ENCODE results near the gene ITGB1. TPM values are rescaled to one million over a fixed set of nuclear protein-coding genes. Genes with fewer than 3 reads are reported as not detected.
"Not testable (repeated sequence)": the region's sequence is repeated elsewhere in the genome, so short reads cannot be mapped to it uniquely, and the experiment has no call there.

The ITGB1 gene
- total RNA-seq, 2 experiments from 2014 or later: 45.1 to 45.4 TPM

DNA sequence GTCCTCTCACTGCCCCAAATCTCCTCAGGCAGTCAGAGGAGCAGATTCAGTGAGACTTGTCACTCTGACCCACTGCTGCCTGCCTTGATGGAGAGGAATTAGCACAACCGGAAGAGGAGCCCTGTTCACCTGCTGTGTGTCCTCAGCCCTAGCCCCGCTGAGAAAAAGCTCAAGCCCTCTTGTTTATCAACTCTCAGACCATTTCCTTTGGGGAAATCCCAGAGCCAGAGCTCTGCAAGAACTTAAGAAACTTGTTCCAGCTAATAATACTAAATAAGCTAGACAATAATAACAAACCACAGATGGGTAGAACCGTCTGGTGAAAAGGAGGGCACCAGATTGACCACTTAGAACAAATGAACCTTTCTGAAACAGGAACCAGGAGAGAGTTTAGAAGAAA is 37.7 kb upstream of the ITGB1 start:
- POLR2A ChIA-PET: no interaction called here

GRCh38 chr10:32995066-32995622 is 37.1 kb upstream of the ITGB1 start:
- POLR2A ChIA-PET: no interaction called here
- Mint-ChIP-seq H3K4me1 (ENCODE audit: low read depth) (peaks cover 3% of the 10 kb centered on the region), H3K9me3 (peaks cover 4% of the 10 kb centered on the region), H3K36me3 (ENCODE audit: low read depth) (no peaks in the 10 kb centered on the region), H3K27me3 (no peaks in the 10 kb centered on the region), H3K27ac (no peak overlapping the region), H3K4me3 (no peak overlapping the region)
- TF ChIP-seq, protein P1, sequence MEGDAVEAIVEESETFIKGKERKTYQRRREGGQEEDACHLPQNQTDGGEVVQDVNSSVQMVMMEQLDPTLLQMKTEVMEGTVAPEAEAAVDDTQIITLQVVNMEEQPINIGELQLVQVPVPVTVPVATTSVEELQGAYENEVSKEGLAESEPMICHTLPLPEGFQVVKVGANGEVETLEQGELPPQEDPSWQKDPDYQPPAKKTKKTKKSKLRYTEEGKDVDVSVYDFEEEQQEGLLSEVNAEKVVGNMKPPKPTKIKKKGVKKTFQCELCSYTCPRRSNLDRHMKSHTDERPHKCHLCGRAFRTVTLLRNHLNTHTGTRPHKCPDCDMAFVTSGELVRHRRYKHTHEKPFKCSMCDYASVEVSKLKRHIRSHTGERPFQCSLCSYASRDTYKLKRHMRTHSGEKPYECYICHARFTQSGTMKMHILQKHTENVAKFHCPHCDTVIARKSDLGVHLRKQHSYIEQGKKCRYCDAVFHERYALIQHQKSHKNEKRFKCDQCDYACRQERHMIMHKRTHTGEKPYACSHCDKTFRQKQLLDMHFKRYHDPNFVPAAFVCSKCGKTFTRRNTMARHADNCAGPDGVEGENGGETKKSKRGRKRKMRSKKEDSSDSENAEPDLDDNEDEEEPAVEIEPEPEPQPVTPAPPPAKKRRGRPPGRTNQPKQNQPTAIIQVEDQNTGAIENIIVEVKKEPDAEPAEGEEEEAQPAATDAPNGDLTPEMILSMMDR (IDR thresholded peaks at IDR 0.05): no peak
- ATAC-seq (no peak), DNase-seq (no peak)
- intact Hi-C loops (cut with micrococcal nuclease): no loop called here
- CTCF ChIA-PET: no interaction called here

More for the DNA sequence above, 37.7 kb upstream of the ITGB1 start:
- H3K27me3 Mint-ChIP-seq: no peaks in the 10 kb centered on the region
- ATAC-seq (no peak), DNase-seq (no peak)
- peaks cover 4% of the 10 kb centered on the region for H3K9me3 Mint-ChIP-seq
- H3K4me1 Mint-ChIP-seq (ENCODE audit: low read depth): peaks cover 3% of the 10 kb centered on the region
- TF ChIP-seq, protein P1 (IDR thresholded peaks at IDR 0.05): no peak
- no peak overlapping the region for H3K27ac Mint-ChIP-seq
- H3K4me3 Mint-ChIP-seq: no peak overlapping the region
- H3K36me3 Mint-ChIP-seq (ENCODE audit: low read depth): no peaks in the 10 kb centered on the region
- CTCF ChIA-PET: no interaction called here
- intact Hi-C loops (cut with micrococcal nuclease): no loop called here

GRCh38 chr10:32994632-32995031 is 36.6 kb upstream of the ITGB1 start:
- H3K4me3 Mint-ChIP-seq; H3K4me1 Mint-ChIP-seq (ENCODE audit: low read depth); H3K27ac Mint-ChIP-seq; POLR2A ChIA-PET; H3K9me3 Mint-ChIP-seq; H3K27me3 Mint-ChIP-seq; H3K36me3 Mint-ChIP-seq (ENCODE audit: low read depth); CTCF ChIA-PET; DNase-seq; intact Hi-C loops (cut with micrococcal nuclease); ATAC-seq: not testable (repeated sequence)

GRCh38 chr10:32992310-32992709 is 34.3 kb upstream of the ITGB1 start:
- intact Hi-C loops (cut with micrococcal nuclease); H3K27me3 Mint-ChIP-seq; H3K9me3 Mint-ChIP-seq; ATAC-seq; H3K4me3 Mint-ChIP-seq; H3K36me3 Mint-ChIP-seq (ENCODE audit: low read depth); POLR2A ChIA-PET; H3K4me1 Mint-ChIP-seq (ENCODE audit: low read depth); DNase-seq; H3K27ac Mint-ChIP-seq: not testable (repeated sequence)
- CTCF ChIA-PET: interaction anchor here (1.3 kb wide), 1 partner anchor 17 kb away, joined by 5 read pairs; no protein-coding TSS in a partner anchor

DNA sequence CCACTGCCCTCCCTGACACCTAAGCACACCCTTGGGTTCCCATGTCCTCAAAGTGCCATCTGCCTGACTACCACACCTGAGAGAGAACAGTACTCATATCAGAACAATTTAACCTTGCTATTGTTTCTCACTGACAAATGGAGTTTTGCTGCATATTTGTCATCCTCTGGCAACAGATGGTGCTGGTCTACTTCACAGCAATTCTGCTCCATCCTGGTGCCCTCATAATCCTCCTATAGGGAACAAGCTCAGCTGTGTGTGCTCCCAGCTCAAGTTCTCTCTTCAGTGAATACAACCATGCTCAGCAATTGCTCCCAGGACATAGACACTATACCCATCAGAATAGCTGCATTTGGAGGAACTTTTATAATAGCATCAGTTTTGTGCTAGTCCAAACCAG is 32.8 kb upstream of the ITGB1 start:
- ChIA-PET POLR2A (interaction anchor here (0.6 to 1.0 kb wide), 2 partner anchors 10 to 13 kb away, joined by 3 to 4 read pairs; no protein-coding TSS in a partner anchor), CTCF (interaction anchor here (1.2 kb wide), 1 partner anchor 10 kb away, joined by 3 read pairs; no protein-coding TSS in a partner anchor)
- no peaks in the 10 kb centered on the region for H3K27me3 Mint-ChIP-seq
- H3K9me3 Mint-ChIP-seq: no peaks in the 10 kb centered on the region
- ATAC-seq: no peak
- TF ChIP-seq, protein P1 (IDR thresholded peaks at IDR 0.05): no peak
- no peak for DNase-seq
- no peak overlapping the region for H3K4me3 Mint-ChIP-seq
- intact Hi-C loops (cut with micrococcal nuclease): no loop called here
- no peak overlapping the region for H3K27ac Mint-ChIP-seq
- H3K36me3 Mint-ChIP-seq (ENCODE audit: low read depth): no peaks in the 10 kb centered on the region
- H3K4me1 Mint-ChIP-seq (ENCODE audit: low read depth): peaks cover 2% of the 10 kb centered on the region

DNA sequence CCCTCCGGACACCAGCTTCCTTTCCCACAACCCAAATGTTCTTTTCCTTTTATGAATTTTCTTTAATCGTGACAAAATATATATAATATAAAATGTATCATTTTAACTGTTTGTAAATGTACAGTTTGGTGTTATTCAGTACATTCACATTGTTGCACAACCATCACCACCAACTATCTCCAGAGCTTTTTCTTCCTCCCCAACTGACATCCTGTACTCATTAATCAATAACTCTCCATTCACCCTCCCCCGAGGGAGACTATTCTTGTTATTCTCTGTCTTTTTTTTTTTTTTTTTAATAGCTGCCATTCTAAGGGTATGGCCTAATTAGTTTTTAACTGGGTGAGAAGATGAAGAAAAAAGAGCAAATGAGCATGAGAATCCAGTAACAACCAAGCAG is 30.6 kb upstream of the ITGB1 start:
- Mint-ChIP-seq H3K27me3 (no peaks in the 10 kb centered on the region), H3K9me3 (no peaks in the 10 kb centered on the region), H3K36me3 (ENCODE audit: low read depth) (no peaks in the 10 kb centered on the region), H3K27ac (no peak overlapping the region), H3K4me3 (no peak overlapping the region), H3K4me1 (ENCODE audit: low read depth) (peaks cover under 1% of the 10 kb centered on the region)
- no peak for DNase-seq
- TF ChIP-seq, protein P1 (IDR thresholded peaks at IDR 0.05): no peak
- POLR2A ChIA-PET: no interaction called here
- no peak for ATAC-seq
- CTCF ChIA-PET: no interaction called here
- intact Hi-C loops (cut with micrococcal nuclease): no loop called here

Data from activated CD8-positive, alpha-beta T cell treated with anti-CD3 and anti-CD28 coated beads for 36 hours (primary cell).